ENCODE measurements around the gene TIGD3.

TIGD3 gene

GRCh38 chr11:65386307-65387140 lies 32.0 kb downstream of the TIGD3 start, which contains the start of gene FRMD8:
TSS of gene FRMD8 (plus strand) at chr11:65386637. CDS start at chr11:65387037, 400 bp downstream.
- no peaks in the 10 kb centered on the region for H3K27me3 Mint-ChIP-seq (ENCODE audit: low read depth)
- peak within 1 kb of the TSS; percentile 100 for H3K27ac Mint-ChIP-seq
- no peaks in the 10 kb centered on the region for H3K9me3 Mint-ChIP-seq
- peaks cover 8% of the 10 kb centered on the region for H3K36me3 Mint-ChIP-seq (ENCODE audit: low read depth)
- peaks cover 54% of the 10 kb centered on the region for H3K4me1 Mint-ChIP-seq (ENCODE audit: low read depth)
- peak within 1 kb of the TSS; percentile 92 for H3K4me3 Mint-ChIP-seq

DNA sequence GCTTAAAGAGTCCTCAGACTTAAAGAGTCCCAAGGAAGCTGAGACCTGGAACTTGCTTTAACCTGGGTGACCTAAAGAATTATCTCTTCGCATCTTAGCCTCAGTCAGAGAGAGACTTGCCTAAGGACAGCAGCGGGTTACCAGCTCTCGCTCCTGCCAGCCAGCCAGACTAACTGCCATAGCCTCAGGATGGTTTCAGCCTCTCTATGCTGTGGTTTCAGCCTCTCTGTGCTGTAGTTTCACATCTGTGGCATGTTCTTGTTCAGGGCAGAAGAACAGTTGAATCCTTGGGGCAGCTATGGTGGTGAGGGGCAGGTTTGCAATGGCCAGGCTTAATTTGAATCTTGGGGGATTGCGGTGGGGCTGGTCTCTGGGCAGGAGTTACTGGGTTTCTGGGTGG lies 34.2 kb downstream of the TIGD3 start:
- Mint-ChIP-seq H3K36me3 (ENCODE audit: low read depth) (peaks cover 10% of the 10 kb centered on the region), H3K27me3 (ENCODE audit: low read depth) (no peaks in the 10 kb centered on the region), H3K4me1 (ENCODE audit: low read depth) (peaks cover 38% of the 10 kb centered on the region), H3K9me3 (no peaks in the 10 kb centered on the region), H3K4me3 (peak overlapping the region; percentile 43), H3K27ac (peak overlapping the region; percentile 39)

DNA sequence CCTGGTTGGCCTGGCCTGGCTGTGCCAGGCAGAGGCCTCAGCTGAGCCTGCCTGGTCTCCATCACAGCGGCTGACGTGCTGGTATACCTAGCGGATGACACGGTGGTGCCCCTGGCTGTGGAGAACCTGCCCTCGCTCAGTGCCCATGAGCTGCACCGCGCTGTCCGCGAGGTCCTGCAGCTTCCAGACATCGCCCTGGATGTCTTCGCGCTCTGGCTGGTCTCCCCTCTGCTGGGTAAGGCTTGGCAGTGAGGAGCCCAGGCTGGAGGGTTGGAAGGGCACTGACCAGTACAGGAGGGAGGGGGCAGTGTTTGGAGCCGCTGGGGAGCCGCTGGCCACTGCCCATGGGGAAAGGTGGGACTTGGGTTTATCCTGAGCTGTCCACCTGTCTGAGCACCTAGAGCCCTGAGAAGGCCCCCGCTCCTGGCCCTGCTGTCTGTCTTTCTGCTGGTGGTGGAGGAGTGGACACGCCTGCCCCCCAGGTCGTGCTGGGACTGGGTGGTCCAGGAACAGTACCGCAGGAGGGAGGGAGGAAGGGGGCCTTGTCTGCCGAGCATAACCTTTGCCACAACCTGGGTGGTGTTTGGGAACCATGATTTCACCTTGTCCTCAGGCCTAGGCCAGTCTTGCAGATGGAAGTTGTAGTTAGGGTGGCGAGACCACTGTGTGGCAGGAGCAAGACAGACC lies 34.9 kb downstream of the TIGD3 start:
- Mint-ChIP-seq H3K4me1 (ENCODE audit: low read depth) (peaks cover 31% of the 10 kb centered on the region), H3K9me3 (no peaks in the 10 kb centered on the region)

GRCh38 chr11:65390099-65390941 lies 35.8 kb downstream of the TIGD3 start:
- Mint-ChIP-seq H3K4me3 (no peak overlapping the region), H3K4me1 (ENCODE audit: low read depth) (peaks cover 22% of the 10 kb centered on the region), H3K9me3 (no peaks in the 10 kb centered on the region), H3K36me3 (ENCODE audit: low read depth) (peaks cover 10% of the 10 kb centered on the region), H3K27ac (peak overlapping the region; percentile 62), H3K27me3 (ENCODE audit: low read depth) (no peaks in the 10 kb centered on the region)

More for the DNA sequence above, 34.9 kb downstream of the TIGD3 start:
- Mint-ChIP-seq H3K4me3 (no peak overlapping the region), H3K27me3 (ENCODE audit: low read depth) (no peaks in the 10 kb centered on the region), H3K27ac (no peak overlapping the region), H3K36me3 (ENCODE audit: low read depth) (peaks cover 10% of the 10 kb centered on the region)

DNA sequence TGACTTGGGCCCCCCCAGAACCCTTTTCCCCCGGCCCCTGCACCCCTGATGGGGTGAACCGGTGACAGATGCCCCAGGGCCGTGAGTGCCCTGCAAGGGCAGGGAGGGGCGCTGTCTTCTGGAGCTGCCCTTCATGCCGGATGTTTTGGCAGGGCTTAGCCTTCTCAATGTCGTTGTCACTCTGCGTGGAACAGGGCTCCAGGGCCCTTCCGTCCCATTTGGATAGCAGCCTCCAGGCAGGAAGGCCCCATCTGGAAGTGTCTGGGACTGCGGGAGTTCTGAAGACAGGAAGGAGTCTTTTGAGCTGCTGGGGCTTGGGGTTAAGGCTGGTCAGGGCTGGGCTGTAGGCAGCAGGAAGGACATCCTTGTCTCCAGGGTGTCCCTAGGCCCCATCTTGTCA lies 36.4 kb downstream of the TIGD3 start:
- no peak overlapping the region for H3K27ac Mint-ChIP-seq
- no peaks in the 10 kb centered on the region for H3K9me3 Mint-ChIP-seq
- H3K36me3 Mint-ChIP-seq (ENCODE audit: low read depth), result peaks cover 11% of the 10 kb centered on the region
- H3K27me3 Mint-ChIP-seq (ENCODE audit: low read depth), result no peaks in the 10 kb centered on the region
- peaks cover 20% of the 10 kb centered on the region for H3K4me1 Mint-ChIP-seq (ENCODE audit: low read depth)
- no peak overlapping the region for H3K4me3 Mint-ChIP-seq

DNA sequence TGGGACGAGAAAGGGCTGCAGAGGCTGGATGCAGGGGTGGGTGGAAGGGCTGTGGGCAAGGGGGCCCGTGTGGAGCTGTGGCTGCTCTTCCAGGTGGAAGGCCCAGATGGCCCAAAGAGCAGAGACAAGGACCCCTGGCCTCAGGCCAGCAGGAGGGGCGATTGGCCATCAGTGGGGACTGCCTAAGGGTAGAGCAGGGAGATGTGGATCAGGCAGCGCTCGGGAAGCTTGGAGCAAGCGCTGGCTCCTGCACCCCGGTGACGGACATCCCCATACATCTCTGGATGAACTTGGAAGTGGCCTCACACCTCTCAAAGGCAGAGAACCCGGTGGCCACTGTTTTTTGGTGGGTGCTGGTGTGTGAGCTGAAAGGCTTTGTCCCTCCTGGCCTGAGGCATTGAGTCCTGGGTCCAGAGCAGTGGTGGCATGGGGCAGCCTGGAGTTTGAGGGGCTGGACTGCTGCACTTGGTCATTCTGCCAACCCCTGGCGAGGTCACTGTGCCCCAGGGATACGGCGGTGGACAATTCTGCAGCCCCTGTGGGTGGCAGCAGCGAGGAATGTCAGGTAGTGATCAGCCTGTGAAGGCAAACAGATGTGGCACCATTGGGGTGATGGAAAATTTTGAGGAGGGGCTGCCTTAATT lies 37.8 kb downstream of the TIGD3 start:
- Mint-ChIP-seq H3K9me3 (no peaks in the 10 kb centered on the region), H3K4me1 (ENCODE audit: low read depth) (peaks cover 20% of the 10 kb centered on the region), H3K36me3 (ENCODE audit: low read depth) (peaks cover 14% of the 10 kb centered on the region), H3K4me3 (no peak overlapping the region), H3K27ac (no peak overlapping the region), H3K27me3 (ENCODE audit: low read depth) (no peaks in the 10 kb centered on the region)

DNA sequence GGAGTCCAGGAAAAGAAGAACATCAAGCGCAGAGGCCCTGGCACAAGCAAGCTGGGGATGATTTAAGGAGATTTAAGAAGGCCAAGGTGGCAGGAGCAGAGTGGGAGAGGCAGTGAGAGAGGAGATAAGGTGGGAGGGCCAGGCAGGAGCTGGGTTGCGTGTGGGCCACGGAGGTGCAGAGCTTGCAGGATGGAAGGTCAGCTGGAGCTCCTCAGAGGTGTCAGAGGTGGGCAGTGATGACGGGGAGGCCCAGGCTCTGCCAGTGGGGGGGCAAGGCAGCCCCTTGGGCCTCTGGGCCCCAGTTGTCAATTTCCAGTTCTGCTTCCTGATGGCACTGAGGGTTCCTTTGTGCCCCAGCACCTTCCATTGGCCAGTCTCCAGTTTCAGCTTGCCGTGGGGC lies 38.3 kb downstream of the TIGD3 start:
- Mint-ChIP-seq H3K4me3 (no peak overlapping the region), H3K27me3 (ENCODE audit: low read depth) (no peaks in the 10 kb centered on the region), H3K36me3 (ENCODE audit: low read depth) (peaks cover 17% of the 10 kb centered on the region), H3K4me1 (ENCODE audit: low read depth) (peaks cover 20% of the 10 kb centered on the region), H3K27ac (no peak overlapping the region), H3K9me3 (no peaks in the 10 kb centered on the region)

GRCh38 chr11:65393513-65394079 lies 39.0 kb downstream of the TIGD3 start:
- Mint-ChIP-seq H3K27ac (no peak overlapping the region), H3K4me3 (no peak overlapping the region), H3K36me3 (ENCODE audit: low read depth) (peaks cover 21% of the 10 kb centered on the region), H3K4me1 (ENCODE audit: low read depth) (peaks cover 15% of the 10 kb centered on the region), H3K27me3 (ENCODE audit: low read depth) (no peaks in the 10 kb centered on the region), H3K9me3 (no peaks in the 10 kb centered on the region)

- Mint-ChIP-seq H3K4me1 (ENCODE audit: low read depth) (peaks cover 10% of the 10 kb centered on the region), H3K4me3 (no peak overlapping the region), H3K27me3 (ENCODE audit: low read depth) (no peaks in the 10 kb centered on the region), H3K9me3 (no peaks in the 10 kb centered on the region), H3K27ac (no peak overlapping the region), H3K36me3 (ENCODE audit: low read depth) (peaks cover 20% of the 10 kb centered on the region)
Observed at GRCh38 chr11:65394125-65394536, 39.6 kb downstream of the TIGD3 start.

GRCh38 chr11:65395961-65396530 lies 41.5 kb downstream of the TIGD3 start:
- Mint-ChIP-seq H3K4me3 (no peak overlapping the region), H3K4me1 (ENCODE audit: low read depth) (peaks cover 2% of the 10 kb centered on the region), H3K27me3 (ENCODE audit: low read depth) (no peaks in the 10 kb centered on the region), H3K27ac (no peak overlapping the region), H3K36me3 (ENCODE audit: low read depth) (peaks cover 23% of the 10 kb centered on the region), H3K9me3 (no peaks in the 10 kb centered on the region)

DNA sequence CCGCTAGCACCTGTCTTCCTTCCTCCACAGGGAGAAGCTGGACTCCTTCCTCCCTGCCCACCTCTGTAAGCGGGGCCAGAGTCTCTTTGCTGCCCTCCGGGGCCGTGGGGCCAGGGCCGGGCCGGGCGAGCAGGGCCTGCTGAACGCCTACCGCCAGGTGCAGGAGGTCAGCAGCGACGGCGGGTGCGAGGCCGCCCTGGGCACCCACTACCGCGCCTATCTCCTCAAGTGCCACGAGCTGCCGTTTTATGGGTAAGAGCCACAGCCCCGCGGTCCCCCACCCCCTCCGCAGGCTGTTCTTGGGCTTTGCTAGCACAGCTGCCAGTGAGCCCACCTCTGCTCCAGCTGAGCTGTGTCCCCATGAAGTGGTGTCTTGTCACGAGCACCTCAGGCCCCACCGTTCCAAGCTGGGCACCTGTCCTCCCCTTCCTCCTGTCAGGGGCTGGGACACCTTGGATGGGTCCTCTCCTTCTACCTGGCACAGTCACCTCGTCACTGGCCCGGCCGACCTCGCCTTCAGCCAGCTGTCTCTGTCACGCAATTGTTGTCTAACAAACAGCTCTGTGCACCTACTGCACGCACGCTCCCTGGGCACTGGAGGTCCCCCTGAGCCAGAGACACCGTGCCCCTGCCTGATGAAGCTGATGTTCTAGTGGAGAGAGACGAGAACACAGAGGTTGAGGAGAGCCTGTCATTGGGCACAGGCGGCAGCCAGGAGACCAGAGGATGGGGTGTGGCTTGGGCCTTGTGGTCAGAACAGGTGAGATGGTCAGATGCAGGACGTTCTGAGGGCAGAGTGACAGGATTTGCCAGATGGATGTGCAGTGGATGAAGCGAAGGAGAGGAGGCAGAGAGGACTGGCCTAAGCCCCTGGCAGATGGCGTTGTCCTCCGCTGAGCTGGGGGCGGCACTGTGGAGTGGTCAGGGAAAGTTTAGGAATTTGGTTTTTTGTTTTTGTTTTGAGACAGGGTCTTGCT lies 42.5 kb downstream of the TIGD3 start:
- Mint-ChIP-seq H3K9me3 (no peaks in the 10 kb centered on the region), H3K4me1 (ENCODE audit: low read depth) (peaks cover 5% of the 10 kb centered on the region), H3K36me3 (ENCODE audit: low read depth) (peaks cover 24% of the 10 kb centered on the region), H3K4me3 (no peak overlapping the region), H3K27me3 (ENCODE audit: low read depth) (no peaks in the 10 kb centered on the region), H3K27ac (peak overlapping the region; percentile 1)

DNA sequence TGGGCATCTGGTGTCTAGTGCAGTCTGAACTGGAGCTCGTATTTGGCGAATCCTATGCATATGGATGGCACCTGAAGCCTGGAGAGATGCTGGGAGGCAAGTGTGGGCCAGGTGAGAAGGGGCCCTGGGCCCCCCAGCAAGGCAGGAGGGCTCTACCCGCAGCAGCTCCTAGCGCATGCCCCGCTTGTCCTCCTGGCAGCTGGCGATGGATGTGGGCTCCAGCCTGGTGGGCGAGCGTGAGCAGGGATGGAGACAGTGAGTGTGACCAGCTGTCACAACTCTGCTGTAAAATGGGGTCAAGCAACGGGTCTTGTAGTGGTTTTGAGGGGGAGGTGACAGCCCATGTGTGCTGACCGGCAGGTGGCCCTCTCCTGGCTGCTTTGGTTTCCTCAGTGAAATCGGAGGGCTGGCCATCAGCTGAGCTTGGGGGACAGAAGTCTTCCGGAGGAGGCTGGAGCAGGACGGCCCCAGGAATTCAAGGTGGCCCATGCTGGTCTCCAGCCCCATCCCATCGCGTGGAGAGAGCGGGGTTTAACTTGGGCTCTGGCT lies 43.9 kb downstream of the TIGD3 start:
- no peaks in the 10 kb centered on the region for H3K9me3 Mint-ChIP-seq
- peaks cover 24% of the 10 kb centered on the region for H3K36me3 Mint-ChIP-seq (ENCODE audit: low read depth)
- H3K4me3 Mint-ChIP-seq, result no peak overlapping the region
- no peak overlapping the region for H3K27ac Mint-ChIP-seq
- H3K4me1 Mint-ChIP-seq (ENCODE audit: low read depth), result peaks cover 6% of the 10 kb centered on the region
- no peaks in the 10 kb centered on the region for H3K27me3 Mint-ChIP-seq (ENCODE audit: low read depth)

Measured in T-helper 1 cell treated with Interleukin-12 subunit alpha and Interleukin-12 subunit beta and Interleukin-4 antibody, amounts not matched to agents 30 μg/mL and 1 μg/mL, for 36 hours (primary cell).